BE2C (cell line): ENCODE measurements around the gene MDK.
"Not testable (repeated sequence)": the region's sequence is repeated elsewhere in the genome, so short reads cannot be mapped to it uniquely, and the experiment has no call there.

ENCODE experiments used
- DNase-seq: peaks from one replicate; pipeline ENCODE4 v3.0.0-alpha.2; 2020
- H3K27me3 ChIP-seq: fragments of 250-450 bp; sonication (Bioruptor Pico); 2 replicates; pipeline ENCODE4 v1.5.1; 2020; ENCODE audit warnings: mild to moderate bottlenecking
- H3K36me3 ChIP-seq: fragments of 250-450 bp; sonication (Bioruptor Pico); 2 replicates; pipeline ENCODE4 v1.5.1; 2020; ENCODE audit warnings: mild to moderate bottlenecking
- H3K4me1 ChIP-seq: fragments of 250-450 bp; sonication (Bioruptor Pico); 2 replicates; pipeline ENCODE4 v1.5.1; 2020
- H3K4me3 ChIP-seq: 2 replicates; pipeline ENCODE4 v1.5.1; 2011; ENCODE audit warnings: low read depth, low read length
- H3K9me3 ChIP-seq: fragments of 250-450 bp; sonication (Bioruptor Pico); 2 replicates; pipeline ENCODE4 v1.5.1; 2020
- TF ChIP-seq, protein P1 (sequence below): IDR thresholded peaks from 2 replicates; pipeline ENCODE4 v1.5.1; 2012; ENCODE audit warnings: mild to moderate bottlenecking, low read depth, low read length

MDK gene

DNA sequence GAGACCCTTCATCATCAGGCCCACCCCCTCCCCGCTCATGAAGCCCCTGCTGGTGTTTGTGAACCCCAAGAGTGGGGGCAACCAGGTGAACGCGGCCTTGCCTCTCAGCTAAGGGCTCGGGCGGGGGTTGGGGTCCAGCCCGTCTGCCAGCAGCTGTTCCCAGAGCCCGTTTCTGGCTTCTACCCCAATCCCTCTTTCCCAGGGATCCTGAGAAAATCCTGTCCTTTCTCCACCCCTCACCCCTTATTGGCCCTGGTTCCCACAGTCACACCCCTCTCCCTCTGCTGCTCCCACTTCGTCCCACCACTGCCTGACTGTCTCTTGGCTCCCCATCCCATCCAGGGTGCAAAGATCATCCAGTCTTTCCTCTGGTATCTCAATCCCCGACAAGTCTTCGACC, 9.4 kb upstream of the MDK start:
- H3K4me3 ChIP-seq: no peak overlapping the region
- TF ChIP-seq, protein P1, sequence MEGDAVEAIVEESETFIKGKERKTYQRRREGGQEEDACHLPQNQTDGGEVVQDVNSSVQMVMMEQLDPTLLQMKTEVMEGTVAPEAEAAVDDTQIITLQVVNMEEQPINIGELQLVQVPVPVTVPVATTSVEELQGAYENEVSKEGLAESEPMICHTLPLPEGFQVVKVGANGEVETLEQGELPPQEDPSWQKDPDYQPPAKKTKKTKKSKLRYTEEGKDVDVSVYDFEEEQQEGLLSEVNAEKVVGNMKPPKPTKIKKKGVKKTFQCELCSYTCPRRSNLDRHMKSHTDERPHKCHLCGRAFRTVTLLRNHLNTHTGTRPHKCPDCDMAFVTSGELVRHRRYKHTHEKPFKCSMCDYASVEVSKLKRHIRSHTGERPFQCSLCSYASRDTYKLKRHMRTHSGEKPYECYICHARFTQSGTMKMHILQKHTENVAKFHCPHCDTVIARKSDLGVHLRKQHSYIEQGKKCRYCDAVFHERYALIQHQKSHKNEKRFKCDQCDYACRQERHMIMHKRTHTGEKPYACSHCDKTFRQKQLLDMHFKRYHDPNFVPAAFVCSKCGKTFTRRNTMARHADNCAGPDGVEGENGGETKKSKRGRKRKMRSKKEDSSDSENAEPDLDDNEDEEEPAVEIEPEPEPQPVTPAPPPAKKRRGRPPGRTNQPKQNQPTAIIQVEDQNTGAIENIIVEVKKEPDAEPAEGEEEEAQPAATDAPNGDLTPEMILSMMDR: no peak
- DNase-seq: no peak
- no peaks in the 10 kb centered on the region; the same call in none of the 2 replicates for H3K36me3 ChIP-seq
- H3K9me3 ChIP-seq: no peaks in the 10 kb centered on the region
- H3K27me3 ChIP-seq: no peaks in the 10 kb centered on the region
- no peaks in the 10 kb centered on the region; the same call in 1 of the 2 replicates for H3K4me1 ChIP-seq

DNA sequence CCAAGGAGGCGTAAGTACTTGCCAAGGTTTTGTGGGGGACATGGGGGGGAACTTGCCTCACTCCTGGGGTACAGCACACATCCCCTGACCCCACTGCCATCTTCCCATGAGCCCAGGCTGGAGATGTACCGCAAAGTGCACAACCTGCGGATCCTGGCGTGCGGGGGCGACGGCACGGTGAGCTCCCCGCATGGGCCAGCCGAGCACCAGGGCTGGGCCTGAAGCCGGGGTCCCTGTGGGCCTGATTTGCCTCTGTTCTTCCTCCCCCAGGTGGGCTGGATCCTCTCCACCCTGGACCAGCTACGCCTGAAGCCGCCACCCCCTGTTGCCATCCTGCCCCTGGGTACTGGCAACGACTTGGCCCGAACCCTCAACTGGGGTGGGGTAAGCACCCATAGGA, 9.0 kb upstream of the MDK start:
- H3K36me3 ChIP-seq, H3K9me3 ChIP-seq, H3K4me1 ChIP-seq, H3K27me3 ChIP-seq, DNase-seq, H3K4me3 ChIP-seq: not testable (repeated sequence)

DNA sequence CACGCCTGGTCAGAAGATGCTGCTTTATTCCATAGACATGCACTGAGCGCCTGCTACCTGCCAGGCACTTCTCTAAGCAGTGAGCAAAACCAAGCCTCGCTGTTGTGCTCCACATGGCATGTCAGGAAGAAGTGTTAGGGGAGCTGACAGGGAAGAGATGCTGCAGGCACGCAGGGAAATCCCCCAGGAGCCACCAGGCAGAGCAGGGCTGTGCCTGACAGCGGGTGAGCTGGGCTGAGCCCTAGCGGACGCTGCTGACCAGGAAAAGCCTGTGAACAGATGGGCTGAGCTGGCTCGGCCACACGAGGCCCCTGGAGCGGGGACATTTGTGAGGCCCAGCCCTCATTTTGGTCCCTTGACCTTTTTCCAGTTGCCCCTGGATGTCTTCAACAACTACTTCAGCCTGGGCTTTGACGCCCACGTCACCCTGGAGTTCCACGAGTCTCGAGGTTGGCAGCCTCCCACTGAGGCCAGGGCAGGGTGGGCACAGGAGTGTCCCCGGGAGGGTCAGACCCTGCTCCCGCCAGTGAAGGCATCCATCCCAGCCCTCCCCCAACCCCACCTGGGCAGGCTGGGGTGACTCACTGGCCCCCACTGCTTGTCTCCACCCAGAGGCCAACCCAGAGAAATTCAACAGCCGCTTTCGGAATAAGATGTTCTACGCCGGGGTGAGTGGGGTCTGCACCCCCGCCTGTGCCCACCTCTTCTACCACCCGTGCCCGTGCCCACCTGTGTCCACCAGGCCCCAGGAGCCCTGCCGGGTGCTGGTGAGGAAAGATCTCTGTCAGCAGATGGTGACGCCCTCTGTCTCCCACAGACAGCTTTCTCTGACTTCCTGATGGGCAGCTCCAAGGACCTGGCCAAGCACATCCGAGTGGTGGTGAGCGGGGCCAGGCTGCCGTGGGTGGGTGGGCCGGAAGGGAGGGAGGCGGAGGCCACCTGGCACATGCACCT, 7.4 kb upstream of the MDK start:
- no peaks in the 10 kb centered on the region for H3K27me3 ChIP-seq
- no peak for DNase-seq
- TF ChIP-seq, protein P1: no peak
- no peak overlapping the region for H3K4me3 ChIP-seq
- no peaks in the 10 kb centered on the region; the same call in none of the 2 replicates for H3K36me3 ChIP-seq
- no peaks in the 10 kb centered on the region; the same call in 1 of the 2 replicates for H3K4me1 ChIP-seq
- H3K9me3 ChIP-seq: no peaks in the 10 kb centered on the region

DNA sequence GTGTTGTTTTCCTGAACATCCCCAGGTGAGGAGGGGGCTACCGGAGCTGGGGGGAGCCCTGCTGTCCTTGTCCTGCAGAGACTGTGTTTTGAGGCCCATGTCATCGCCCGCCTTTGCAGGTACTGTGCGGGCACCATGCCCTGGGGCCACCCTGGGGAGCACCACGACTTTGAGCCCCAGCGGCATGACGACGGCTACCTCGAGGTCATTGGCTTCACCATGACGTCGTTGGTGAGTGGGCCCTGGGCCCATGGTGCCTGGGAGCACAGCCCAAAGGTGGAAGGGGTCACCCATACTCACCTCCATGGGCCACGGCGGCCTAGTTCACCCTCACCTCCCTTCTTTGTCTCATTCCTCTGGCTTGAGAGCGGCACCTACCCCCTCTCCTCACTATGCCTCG, 6.7 kb upstream of the MDK start:
- no peaks in the 10 kb centered on the region for H3K9me3 ChIP-seq
- no peaks in the 10 kb centered on the region for H3K27me3 ChIP-seq
- no peak overlapping the region for H3K4me3 ChIP-seq
- TF ChIP-seq, protein P1: no peak
- no peaks in the 10 kb centered on the region; the same call in 1 of the 2 replicates for H3K4me1 ChIP-seq
- no peaks in the 10 kb centered on the region; the same call in none of the 2 replicates for H3K36me3 ChIP-seq
- no peak for DNase-seq

DNA sequence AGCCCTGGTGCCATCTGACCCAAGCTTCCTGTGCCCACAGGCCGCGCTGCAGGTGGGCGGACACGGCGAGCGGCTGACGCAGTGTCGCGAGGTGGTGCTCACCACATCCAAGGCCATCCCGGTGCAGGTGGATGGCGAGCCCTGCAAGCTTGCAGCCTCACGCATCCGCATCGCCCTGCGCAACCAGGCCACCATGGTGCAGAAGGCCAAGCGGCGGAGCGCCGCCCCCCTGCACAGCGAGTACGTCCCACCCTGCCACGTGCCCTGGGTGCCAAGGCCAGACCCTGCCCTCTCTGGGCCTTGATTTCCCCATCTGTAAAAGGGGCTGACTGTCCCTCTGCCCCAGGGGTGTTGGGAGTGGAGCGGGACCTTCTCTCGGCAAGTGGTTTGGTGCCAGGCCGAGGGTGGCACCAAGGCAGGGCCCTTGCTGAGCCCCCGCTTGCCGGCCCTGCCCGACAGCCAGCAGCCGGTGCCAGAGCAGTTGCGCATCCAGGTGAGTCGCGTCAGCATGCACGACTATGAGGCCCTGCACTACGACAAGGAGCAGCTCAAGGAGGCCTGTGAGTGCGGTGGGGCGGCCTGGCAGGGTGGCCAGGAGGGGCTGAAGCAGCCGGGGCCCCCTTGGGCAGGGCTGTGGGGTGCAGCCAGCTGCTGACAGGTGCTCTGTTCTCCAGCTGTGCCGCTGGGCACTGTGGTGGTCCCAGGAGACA, 5.9 kb upstream of the MDK start:
- no peak for DNase-seq
- no peaks in the 10 kb centered on the region for H3K4me1 ChIP-seq
- TF ChIP-seq, protein P1: no peak
- H3K9me3 ChIP-seq: no peaks in the 10 kb centered on the region
- no peak overlapping the region for H3K4me3 ChIP-seq
- H3K36me3 ChIP-seq: no peaks in the 10 kb centered on the region; the same call in 1 of the 2 replicates
- H3K27me3 ChIP-seq: no peaks in the 10 kb centered on the region

DNA sequence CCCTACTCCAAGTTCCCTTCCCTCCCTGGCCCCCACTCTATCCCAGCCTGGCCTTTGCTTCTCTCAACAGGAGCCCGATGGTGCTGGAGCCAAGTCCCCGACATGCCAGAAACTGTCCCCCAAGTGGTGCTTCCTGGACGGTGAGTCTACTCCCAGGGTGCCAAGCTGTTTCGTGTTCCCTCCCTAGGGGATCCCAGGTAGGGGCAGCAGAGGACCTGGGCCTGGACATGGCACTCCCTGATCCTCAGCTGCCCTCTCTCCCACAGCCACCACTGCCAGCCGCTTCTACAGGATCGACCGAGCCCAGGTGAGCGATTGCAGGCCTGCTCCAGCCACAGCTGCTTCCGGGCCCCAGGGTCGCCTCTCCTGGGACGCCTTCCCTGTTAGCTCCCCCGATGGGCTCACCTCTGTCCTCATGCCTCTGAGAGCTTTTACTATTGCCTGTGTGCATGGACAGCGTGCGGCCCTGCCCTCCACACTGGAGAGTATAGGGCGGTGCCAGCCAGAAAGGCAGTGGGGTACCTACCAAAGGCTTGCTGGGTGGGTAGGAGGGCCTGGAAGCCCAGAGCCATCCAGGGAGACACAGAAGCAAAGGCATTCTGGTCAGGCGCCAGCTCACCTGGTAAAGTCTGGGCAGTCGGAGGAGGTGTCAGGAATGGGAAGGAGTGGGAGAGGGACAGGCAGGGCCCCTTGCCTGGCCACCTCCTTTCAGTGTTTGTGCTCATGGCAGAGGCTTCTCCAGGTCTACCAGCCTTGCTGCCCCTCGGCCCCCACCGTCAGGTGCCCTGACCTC, 5.0 kb upstream of the MDK start:
- H3K36me3 ChIP-seq: no peaks in the 10 kb centered on the region; the same call in 1 of the 2 replicates

More for the DNA sequence above, 5.0 kb upstream of the MDK start:
- Histone ChIP-seq H3K9me3 (no peaks in the 10 kb centered on the region), H3K4me1 (no peaks in the 10 kb centered on the region), H3K4me3 (no peak overlapping the region), H3K27me3 (no peaks in the 10 kb centered on the region)
- TF ChIP-seq, protein P1: no peak
- DNase-seq: no peak
